Fibroblast of pulmonary artery (primary cell): ENCODE data around the gene TBCC.
A peak's percentile ranks its signal among the peaks of the same experiment; 100 is the strongest.

Source experiments
- DNase-seq: peaks from one replicate; pipeline ENCODE4 v3.0.0-alpha.2; 2010; ENCODE audit warnings: low read depth
- H3K4me3 ChIP-seq: replicated peaks from 2 replicates; pipeline ENCODE4 v1.5.1; 2011; ENCODE audit warnings: low read depth, mild to moderate bottlenecking, control low read depth, low read length, moderate library complexity
- CTCF ChIP-seq: IDR thresholded peaks from 2 replicates; pipeline ENCODE4 v1.5.1; 2011; ENCODE audit warnings: mild to moderate bottlenecking, control low read depth, low read length, inconsistent platforms; ENCODE audit errors: missing control alignments

Gene TBCC

GRCh38 chr6:42720739-42721138 lies 25.2 kb downstream of the TBCC start:
- peak; percentile 42 for DNase-seq
- TF ChIP-seq CTCF = no peak
- no peak overlapping the region for H3K4me3 ChIP-seq

GRCh38 chr6:42715871-42716270 lies 30.0 kb downstream of the TBCC start:
- H3K4me3 ChIP-seq = no peak overlapping the region
- DNase-seq = no peak
- no peak for TF ChIP-seq CTCF

GRCh38 chr6:42714098-42714761 lies 31.7 kb downstream of the TBCC start:
- no peak overlapping the region for H3K4me3 ChIP-seq
- TF ChIP-seq CTCF = no peak
- peak; percentile 75 for DNase-seq

GRCh38 chr6:42711930-42712329 lies 34.0 kb downstream of the TBCC start:
- TF ChIP-seq CTCF = no peak
- DNase-seq = no peak

GRCh38 chr6:42710316-42710715 lies 35.6 kb downstream of the TBCC start:
- peak; percentile 53 for DNase-seq
- TF ChIP-seq CTCF = no peak
- H3K4me3 ChIP-seq = no peak overlapping the region

More at GRCh38 chr6:42711930-42712329, 34.0 kb downstream of the TBCC start:
- H3K4me3 ChIP-seq = no peak overlapping the region

GRCh38 chr6:42709871-42710270 lies 36.0 kb downstream of the TBCC start:
- H3K4me3 ChIP-seq = no peak overlapping the region
- DNase-seq = no peak
- TF ChIP-seq CTCF = no peak

- DNase-seq = no peak
- TF ChIP-seq CTCF = no peak
- H3K4me3 ChIP-seq = no peak overlapping the region
Measured at GRCh38 chr6:42708096-42708495, 37.8 kb downstream of the TBCC start.
